Measurements from ENCODE around the gene DDX3X. TPM values are rescaled to one million over a fixed set of nuclear protein-coding genes. Genes with fewer than 3 reads are reported as not detected.

The DDX3X gene
- total and polyA plus RNA-seq, 4 donors = 121 to 284 (median 199) TPM

DNA sequence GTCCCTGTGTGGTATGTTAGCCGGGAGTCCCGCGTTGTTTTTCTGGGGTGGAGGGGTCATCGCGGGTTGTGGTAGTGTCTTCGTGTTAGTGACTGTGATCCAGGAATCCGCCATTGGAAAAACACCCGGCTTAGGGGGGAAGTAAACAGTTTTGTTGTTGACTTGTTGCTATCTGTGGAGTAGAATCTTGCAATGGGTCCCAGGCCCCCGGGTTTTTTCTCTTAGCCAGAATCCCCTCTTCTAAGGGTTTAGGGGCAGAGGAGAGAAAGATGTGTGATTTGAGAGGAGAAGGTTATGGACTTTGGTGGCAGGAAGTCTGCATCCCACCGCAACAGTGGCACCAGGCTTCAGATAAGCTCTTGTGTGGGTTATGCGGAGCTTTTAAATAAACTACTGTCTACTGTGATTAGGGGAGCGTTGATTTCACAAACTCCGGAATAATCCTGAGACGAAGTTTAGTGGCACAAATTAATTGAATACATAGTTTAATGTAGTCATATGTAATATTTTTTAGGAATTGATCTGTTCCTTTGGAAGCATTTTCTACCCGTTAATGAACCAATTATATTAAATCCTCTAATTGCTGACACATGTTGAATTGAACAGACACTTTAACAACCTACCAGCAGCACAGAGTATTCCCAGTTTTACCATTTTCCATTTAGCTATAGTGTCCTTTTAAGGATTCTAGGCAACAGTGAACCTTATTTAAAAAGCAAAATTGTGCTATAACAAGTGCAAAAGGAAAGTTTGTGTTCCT lies 1.4 kb downstream of the DDX3X start:
- Histone ChIP-seq H3K9me3 (ENCODE audit: control insufficient read depth, insufficient read depth, low read length) (no peaks in the 10 kb centered on the region), H3K27ac (ENCODE audit: low read depth, low read length) (peak overlapping the region; percentile 100), H3K36me3 (ENCODE audit: control insufficient read depth, insufficient read depth, low read length) (peaks cover 5% of the 10 kb centered on the region), H3K27me3 (ENCODE audit: control insufficient read depth, insufficient read depth, low read length) (peaks cover 19% of the 10 kb centered on the region), H3K4me3 (ENCODE audit: low read depth, low read length) (peak overlapping the region; percentile 100), H3K4me1 (ENCODE audit: control insufficient read depth, insufficient read depth, low read length) (peaks cover 28% of the 10 kb centered on the region)
- peak in 1 of 6 donors; percentile 39 for DNase-seq (ENCODE audit: low read depth in 4 of 6, low spot score in 6 of 6)
- 0% methylated on average over 8 of the region's 15 CpGs for WGBS (ENCODE audit: insufficient coverage)

DNA sequence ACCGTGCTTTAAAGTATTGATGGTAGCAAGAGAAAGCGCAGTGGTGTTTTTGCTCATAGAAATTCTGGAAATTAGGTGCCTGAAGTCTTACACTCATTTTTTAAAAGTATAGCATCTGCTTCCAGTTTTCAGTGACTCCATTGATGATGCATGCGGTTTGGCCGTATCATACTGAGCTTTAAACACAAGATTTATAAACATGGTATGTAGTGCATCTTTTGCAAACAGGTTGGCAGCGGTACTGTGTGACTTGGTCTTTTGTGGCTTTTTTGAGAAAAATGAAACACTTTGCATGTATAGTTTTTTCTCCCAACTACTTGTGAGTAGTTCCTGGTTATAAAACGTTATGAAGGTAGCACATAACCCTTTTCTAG lies 2.0 kb downstream of the DDX3X start:
- WGBS (ENCODE audit: insufficient coverage) = no CpG with 5 or more reads among the region's 6 CpGs
- no peak for DNase-seq (ENCODE audit: low read depth in 4 of 6, low spot score in 6 of 6)
- peaks cover 23% of the 10 kb centered on the region for H3K4me1 ChIP-seq (ENCODE audit: control insufficient read depth, insufficient read depth, low read length)
- peaks cover 14% of the 10 kb centered on the region for H3K27me3 ChIP-seq (ENCODE audit: control insufficient read depth, insufficient read depth, low read length)
- peaks cover 7% of the 10 kb centered on the region for H3K36me3 ChIP-seq (ENCODE audit: control insufficient read depth, insufficient read depth, low read length)
- peak overlapping the region; percentile 100 for H3K27ac ChIP-seq (ENCODE audit: low read depth, low read length)
- H3K4me3 ChIP-seq (ENCODE audit: low read depth, low read length) = peak overlapping the region; percentile 100
- H3K9me3 ChIP-seq (ENCODE audit: control insufficient read depth, insufficient read depth, low read length) = no peaks in the 10 kb centered on the region

DNA sequence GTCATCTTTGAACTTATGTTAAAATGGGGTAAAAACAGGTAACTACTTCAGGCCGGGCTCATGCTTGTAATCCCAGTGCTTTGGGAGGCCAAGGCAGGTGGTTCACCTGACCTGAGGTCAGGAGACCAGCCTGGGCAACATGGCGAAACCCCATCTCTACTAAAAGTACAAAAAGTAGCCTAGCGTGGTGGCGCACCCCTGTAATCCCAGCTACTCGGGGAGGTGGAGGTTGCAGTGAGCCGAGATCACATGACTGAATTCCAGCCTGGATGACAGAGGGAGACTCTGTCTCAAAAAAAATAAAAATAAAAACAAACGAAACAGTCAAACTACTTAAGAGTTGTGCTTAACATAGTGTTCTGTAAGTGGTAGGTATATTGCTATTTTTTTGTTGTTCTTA lies 2.5 kb downstream of the DDX3X start:
- WGBS (ENCODE audit: insufficient coverage) = 60% methylated on average over 1 of the region's 7 CpGs
- Histone ChIP-seq H3K4me1 (ENCODE audit: control insufficient read depth, insufficient read depth, low read length) (peaks cover 21% of the 10 kb centered on the region), H3K27ac (ENCODE audit: low read depth, low read length) (peak overlapping the region; percentile 36)

DNA sequence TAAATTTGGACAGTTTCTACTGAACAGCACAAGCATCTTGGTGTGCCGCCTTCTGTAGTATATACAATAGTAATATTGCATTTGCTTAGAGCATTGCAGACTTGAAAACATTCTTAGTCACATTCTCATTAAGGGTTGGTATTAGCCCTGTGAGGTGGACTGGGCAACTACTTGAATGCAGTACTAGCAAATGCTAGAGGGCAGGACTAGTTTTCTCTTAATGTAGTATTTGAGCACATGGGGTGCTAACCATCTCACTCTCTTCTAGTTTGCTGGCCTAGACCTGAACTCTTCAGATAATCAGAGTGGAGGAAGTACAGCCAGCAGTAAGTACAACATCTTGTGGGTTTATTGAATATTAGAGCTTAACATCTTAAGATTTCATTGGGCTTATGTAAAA lies 3.2 kb downstream of the DDX3X start:
- peak overlapping the region; percentile 15 for H3K27ac ChIP-seq (ENCODE audit: low read depth, low read length)
- H3K27me3 ChIP-seq (ENCODE audit: control insufficient read depth, insufficient read depth, low read length) = peaks cover 5% of the 10 kb centered on the region
- no peaks in the 10 kb centered on the region for H3K9me3 ChIP-seq (ENCODE audit: control insufficient read depth, insufficient read depth, low read length)
- no CpG with 5 or more reads among the region's 1 CpG for WGBS (ENCODE audit: insufficient coverage)
- DNase-seq (ENCODE audit: low read depth in 4 of 6, low spot score in 6 of 6) = no peak
- peak overlapping the region; percentile 9 for H3K4me3 ChIP-seq (ENCODE audit: low read depth, low read length)
- peaks cover 9% of the 10 kb centered on the region for H3K36me3 ChIP-seq (ENCODE audit: control insufficient read depth, insufficient read depth, low read length)
- H3K4me1 ChIP-seq (ENCODE audit: control insufficient read depth, insufficient read depth, low read length) = peaks cover 18% of the 10 kb centered on the region

More for the DNA sequence above, 2.5 kb downstream of the DDX3X start:
- Histone ChIP-seq H3K36me3 (ENCODE audit: control insufficient read depth, insufficient read depth, low read length) (peaks cover 9% of the 10 kb centered on the region), H3K4me3 (ENCODE audit: low read depth, low read length) (peak overlapping the region; percentile 100), H3K9me3 (ENCODE audit: control insufficient read depth, insufficient read depth, low read length) (no peaks in the 10 kb centered on the region), H3K27me3 (ENCODE audit: control insufficient read depth, insufficient read depth, low read length) (peaks cover 12% of the 10 kb centered on the region)
- no peak for DNase-seq (ENCODE audit: low read depth in 4 of 6, low spot score in 6 of 6)

DNA sequence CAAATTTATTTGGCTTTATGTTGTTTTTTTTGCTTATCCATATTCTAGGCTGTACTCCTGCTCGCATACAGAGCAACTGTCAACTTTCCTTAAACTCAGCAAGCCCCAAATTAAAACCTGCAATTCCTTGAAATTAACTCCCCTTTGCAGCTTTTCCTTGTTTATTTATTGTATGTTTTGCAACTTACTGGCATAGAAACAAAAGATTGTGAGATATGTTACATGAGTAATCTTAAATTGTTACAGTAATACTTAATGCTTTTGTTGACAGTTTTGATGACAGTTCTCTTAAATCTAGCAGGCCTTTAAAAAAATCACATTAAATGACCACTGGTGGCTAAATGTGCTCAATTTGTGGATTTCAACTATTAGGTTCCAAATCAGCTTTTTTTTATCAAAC lies 4.5 kb downstream of the DDX3X start:
- Histone ChIP-seq H3K4me3 (ENCODE audit: low read depth, low read length) (no peak overlapping the region), H3K27ac (ENCODE audit: low read depth, low read length) (no peak overlapping the region), H3K36me3 (ENCODE audit: control insufficient read depth, insufficient read depth, low read length) (peaks cover 16% of the 10 kb centered on the region), H3K27me3 (ENCODE audit: control insufficient read depth, insufficient read depth, low read length) (no peaks in the 10 kb centered on the region), H3K9me3 (ENCODE audit: control insufficient read depth, insufficient read depth, low read length) (no peaks in the 10 kb centered on the region), H3K4me1 (ENCODE audit: control insufficient read depth, insufficient read depth, low read length) (peaks cover 8% of the 10 kb centered on the region)
- no CpG with 5 or more reads among the region's 1 CpG for WGBS (ENCODE audit: insufficient coverage)
- no peak for DNase-seq (ENCODE audit: low read depth in 4 of 6, low spot score in 6 of 6)

DNA sequence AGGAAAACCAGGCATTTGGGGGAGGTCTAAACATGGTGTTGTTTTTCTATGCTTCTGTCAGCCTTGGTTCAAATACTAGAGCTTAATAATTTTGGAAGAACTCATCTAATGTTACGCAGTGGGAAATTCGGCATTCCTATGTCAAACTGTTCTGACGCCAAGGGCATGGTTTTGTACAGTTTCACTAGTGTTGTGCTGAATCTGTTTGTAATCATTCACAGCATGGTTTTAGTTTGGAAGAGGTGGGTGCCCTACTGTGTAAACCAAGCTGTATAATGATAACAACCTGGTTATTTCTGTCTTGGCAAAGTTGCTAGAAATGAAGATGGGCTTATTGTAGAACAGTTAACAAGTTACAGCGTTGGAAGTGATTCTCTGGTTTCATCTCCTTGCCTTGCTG lies 5.2 kb downstream of the DDX3X start:
- peaks cover 6% of the 10 kb centered on the region for H3K4me1 ChIP-seq (ENCODE audit: control insufficient read depth, insufficient read depth, low read length)

DNA sequence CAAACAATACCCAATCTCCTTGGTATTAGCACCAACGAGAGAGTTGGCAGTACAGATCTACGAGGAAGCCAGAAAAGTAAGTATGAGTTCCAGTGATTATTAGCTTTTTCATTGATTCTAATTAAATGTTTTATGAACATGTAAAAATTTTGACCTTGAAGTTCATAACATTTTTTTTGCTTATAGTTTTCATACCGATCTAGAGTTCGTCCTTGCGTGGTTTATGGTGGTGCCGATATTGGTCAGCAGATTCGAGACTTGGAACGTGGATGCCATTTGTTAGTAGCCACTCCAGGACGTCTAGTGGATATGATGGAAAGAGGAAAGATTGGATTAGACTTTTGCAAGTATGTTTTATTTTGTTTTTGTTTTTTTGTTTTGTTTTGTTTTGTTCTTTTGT lies 10.1 kb downstream of the DDX3X start:
- no peaks in the 10 kb centered on the region for H3K4me1 ChIP-seq (ENCODE audit: control insufficient read depth, insufficient read depth, low read length)
- H3K27ac ChIP-seq (ENCODE audit: low read depth, low read length) = no peak overlapping the region
- WGBS (ENCODE audit: insufficient coverage) = 99% methylated on average over 6 of the region's 9 CpGs
- peaks cover 43% of the 10 kb centered on the region for H3K36me3 ChIP-seq (ENCODE audit: control insufficient read depth, insufficient read depth, low read length)
- H3K9me3 ChIP-seq (ENCODE audit: control insufficient read depth, insufficient read depth, low read length) = no peaks in the 10 kb centered on the region
- H3K4me3 ChIP-seq (ENCODE audit: low read depth, low read length) = no peak overlapping the region
- DNase-seq (ENCODE audit: low read depth in 4 of 6, low spot score in 6 of 6) = no peak
- H3K27me3 ChIP-seq (ENCODE audit: control insufficient read depth, insufficient read depth, low read length) = no peaks in the 10 kb centered on the region

More for the DNA sequence above, 5.2 kb downstream of the DDX3X start:
- 75% methylated on average over 3 of the region's 4 CpGs for WGBS (ENCODE audit: insufficient coverage)
- H3K4me3 ChIP-seq (ENCODE audit: low read depth, low read length) = no peak overlapping the region
- H3K36me3 ChIP-seq (ENCODE audit: control insufficient read depth, insufficient read depth, low read length) = peaks cover 18% of the 10 kb centered on the region
- H3K9me3 ChIP-seq (ENCODE audit: control insufficient read depth, insufficient read depth, low read length) = no peaks in the 10 kb centered on the region
- H3K27me3 ChIP-seq (ENCODE audit: control insufficient read depth, insufficient read depth, low read length) = no peaks in the 10 kb centered on the region
- no peak for DNase-seq (ENCODE audit: low read depth in 4 of 6, low spot score in 6 of 6)
- no peak overlapping the region for H3K27ac ChIP-seq (ENCODE audit: low read depth, low read length)

DNA sequence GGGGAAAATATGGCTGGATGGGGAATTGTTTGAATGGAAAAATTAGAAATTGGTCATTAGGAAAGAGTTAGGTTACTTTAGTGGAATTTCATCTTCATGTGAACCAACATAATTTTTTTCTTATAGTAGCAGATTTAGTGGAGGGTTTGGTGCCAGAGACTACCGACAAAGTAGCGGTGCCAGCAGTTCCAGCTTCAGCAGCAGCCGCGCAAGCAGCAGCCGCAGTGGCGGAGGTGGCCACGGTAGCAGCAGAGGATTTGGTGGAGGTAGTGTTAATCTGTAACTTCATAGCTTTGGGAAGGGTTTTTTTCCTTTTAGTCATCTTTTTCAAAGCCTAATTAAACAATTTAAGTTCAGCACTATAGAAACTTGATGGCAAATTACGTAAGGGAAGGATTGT lies 13.2 kb downstream of the DDX3X start:
- Histone ChIP-seq H3K9me3 (ENCODE audit: control insufficient read depth, insufficient read depth, low read length) (no peaks in the 10 kb centered on the region), H3K4me1 (ENCODE audit: control insufficient read depth, insufficient read depth, low read length) (no peaks in the 10 kb centered on the region), H3K27me3 (ENCODE audit: control insufficient read depth, insufficient read depth, low read length) (no peaks in the 10 kb centered on the region), H3K36me3 (ENCODE audit: control insufficient read depth, insufficient read depth, low read length) (peaks cover 37% of the 10 kb centered on the region), H3K4me3 (ENCODE audit: low read depth, low read length) (no peak overlapping the region), H3K27ac (ENCODE audit: low read depth, low read length) (no peak overlapping the region)
- no CpG with 5 or more reads among the region's 8 CpGs for WGBS (ENCODE audit: insufficient coverage)
- DNase-seq (ENCODE audit: low read depth in 4 of 6, low spot score in 6 of 6) = no peak

DNA sequence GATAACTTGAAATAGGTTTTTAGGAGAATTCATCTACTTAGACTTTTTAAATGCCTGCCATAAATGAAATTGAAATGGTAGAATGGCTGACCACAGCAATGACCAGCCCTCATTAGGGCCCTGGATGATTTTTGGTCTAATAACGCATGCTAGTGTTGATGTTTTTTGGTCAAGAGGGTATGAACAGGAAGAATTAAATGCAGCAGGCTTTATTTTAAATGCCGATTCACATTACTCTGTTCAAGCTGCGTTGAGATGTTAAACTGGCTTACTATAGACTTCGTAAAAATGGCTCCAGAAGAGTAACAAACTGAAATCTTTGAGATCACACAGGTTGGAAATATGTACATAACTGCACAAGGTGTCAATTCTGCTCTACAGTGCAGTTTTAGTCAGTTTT lies 14.6 kb downstream of the DDX3X start:
- H3K27me3 ChIP-seq (ENCODE audit: control insufficient read depth, insufficient read depth, low read length) = no peaks in the 10 kb centered on the region
- H3K27ac ChIP-seq (ENCODE audit: low read depth, low read length) = no peak overlapping the region
- no peaks in the 10 kb centered on the region for H3K4me1 ChIP-seq (ENCODE audit: control insufficient read depth, insufficient read depth, low read length)
- 94% methylated on average over 4 of the region's 4 CpGs for WGBS (ENCODE audit: insufficient coverage)
- DNase-seq (ENCODE audit: low read depth in 4 of 6, low spot score in 6 of 6) = no peak
- peaks cover 28% of the 10 kb centered on the region for H3K36me3 ChIP-seq (ENCODE audit: control insufficient read depth, insufficient read depth, low read length)
- no peak overlapping the region for H3K4me3 ChIP-seq (ENCODE audit: low read depth, low read length)
- no peaks in the 10 kb centered on the region for H3K9me3 ChIP-seq (ENCODE audit: control insufficient read depth, insufficient read depth, low read length)

All from spinal cord (tissue), 10 donors.